Spleen (tissue), 11 donors: ENCODE data around the gene PTRH2. TPM values are rescaled to one million over a fixed set of nuclear protein-coding genes. Genes with fewer than 3 reads are reported as not detected.

Experiments
- DNase-seq: peaks from one replicate; pipeline ENCODE4 v3.0.0-alpha.2; 2020
- H3K27ac ChIP-seq, 8 donors: fragments of 200-600 bp; sonication (generic) in 7 of 8; 1 replicate in 4 of 8; 2 replicates in 4 of 8; pipeline versions ENCODE4 v1.5.0 to v1.8.0; 2016 to 2021; ENCODE audit warnings: inconsistent platforms in 4 of 8, mild to moderate bottlenecking in 4 of 8, moderate library complexity in 1 of 8
- H3K27me3 ChIP-seq, 7 donors: fragments of 200-600 bp; sonication (generic) in 6 of 7; replicated peaks in 1 of 7; 1 replicate in 4 of 7; 2 replicates in 3 of 7; pipeline versions ENCODE4 v1.5.0 to v1.8.0; 2016 to 2021; ENCODE audit warnings: inconsistent platforms in 3 of 7, mild to moderate bottlenecking in 1 of 7
- H3K36me3 ChIP-seq, 6 donors: fragments of 200-600 bp; sonication (generic) in 5 of 6; 1 replicate in 4 of 6; 2 replicates in 2 of 6; pipeline versions ENCODE4 v1.5.0 to v1.8.0; 2016 to 2021; ENCODE audit warnings: inconsistent platforms in 2 of 6
- H3K4me1 ChIP-seq, 6 donors: fragments of 200-600 bp; sonication (generic) in 5 of 6; 1 replicate in 3 of 6; 2 replicates in 3 of 6; pipeline versions ENCODE4 v1.5.0 to v1.8.0; 2016 to 2021; ENCODE audit warnings: inconsistent platforms in 3 of 6
- H3K4me3 ChIP-seq, 8 donors: fragments of 200-600 bp; sonication (generic) in 7 of 8; 1 replicate in 4 of 8; 2 replicates in 4 of 8; pipeline versions ENCODE4 v1.5.0 to v1.8.0; 2016 to 2021; ENCODE audit warnings: inconsistent platforms in 4 of 8, mild to moderate bottlenecking in 4 of 8, moderate library complexity in 2 of 8
- H3K9me3 ChIP-seq, 8 donors: fragments of 200-600 bp; sonication (generic) in 7 of 8; 1 replicate in 4 of 8; 2 replicates in 4 of 8; pipeline versions ENCODE4 v1.5.0 to v1.8.0; 2016 to 2021; ENCODE audit warnings: inconsistent platforms in 4 of 8
- CTCF ChIP-seq, 11 experiments: fragments of 200-600 bp in 7 of 11; fragments of 450-650 bp in 4 of 11; sonication (generic) in 4 of 11; IDR thresholded peaks in 8 of 11; conservative IDR thresholded peaks in 3 of 11; 1 replicate in 7 of 11; 2 replicates in 4 of 11; pipeline versions ENCODE4 v1.4.0 to v1.8.0; 2016 to 2021; ENCODE audit warnings: antibody characterized with exemption in 11 of 11, inconsistent platforms in 4 of 11, mild to moderate bottlenecking in 1 of 11
- POLR2A ChIP-seq, 3 donors: fragments of 450-650 bp; IDR thresholded peaks; one replicate each; pipeline ENCODE4 v1.5.1; 2017; ENCODE audit warnings: antibody characterized with exemption in 3 of 3, mild to moderate bottlenecking in 1 of 3
- POLR2AphosphoS5 ChIP-seq, 3 donors: sonication (generic); formaldehyde crosslinking; IDR thresholded peaks; one replicate each; pipeline ENCODE4 v1.5.1; 2017; ENCODE audit warnings: antibody characterized with exemption in 3 of 3
- WGBS, 5 donors: extraction: QIAGEN DNeasy Blood & Tissue Kit in 3 of 5; methylation state at CpG; one replicate each; pipeline versions ENCODE4 v1.1.5 to v1.1.7; 2013 to 2018; 5-methylcytosine and 5-hydroxymethylcytosine counted together
- intact Hi-C: fragments of 100-400 bp; cut with DNase I; formaldehyde crosslinking; loops from one replicate; pipeline ENCODE4 v1.15.0; 2023; ENCODE audit warnings: low total_unique reads
- polyA plus RNA-seq, 3 donors: library from polyadenylated mRNA; stranded (reverse); fragments of 200-250 nt; gene quantifications; one replicate each; pipeline ENCODE4 v1.2.1, GENCODE V29; 2013
- total RNA-seq, 7 donors: library from RNA; depleted of rRNA in 3 of 7; stranded (reverse); fragments of >200 nt in 3 of 7; fragmentation: NEBNext Ultra II Directional in 4 of 7; extraction: Animal tissue kit (Norgen Biotek cat#: 25700) in 4 of 7; gene quantifications; one replicate each; pipeline versions ENCODE4 v1.1.0 to v1.2.1, GENCODE V29; 2016 to 2021
- donor health status: healthy with polysubstance abuse.
- donor health status: DM: no; HTN: no; CAD: no; lungs with moderate emphysema.
- donor health status: DM: no; HTN: no; CAD: no.
- donor health status: Bipolar disorder and iron deficiency.
- donor health status: healthy.
- donor health status: DM: no; HTN: no; CAD: no.
- donor health status: DM: yes; HTN: yes; CAD: no.

Gene PTRH2
- total and polyA plus RNA-seq, 10 donors: 14.4 to 30.9 (median 21.8) TPM

- TF ChIP-seq POLR2A (IDR thresholded peaks at IDR 0.05): no peak
- H3K27ac ChIP-seq: peak overlapping the region in 1 of 8 donors; percentile 9
- no peaks in the 10 kb centered on the region for H3K9me3 ChIP-seq
- intact Hi-C loops: no loop called here
- no peak for DNase-seq
- 79 to 91% (median 86%) methylated on average over 2 of the region's 2 CpGs for WGBS, 5 donors
- no peaks in the 10 kb centered on the region for H3K27me3 ChIP-seq
- peaks cover 5 to 100% (median 89%) of the 10 kb centered on the region in 6 donors for H3K36me3 ChIP-seq
- H3K4me1 ChIP-seq: peaks cover 0 to 21% (median 0%) of the 10 kb centered on the region in 6 donors
- no peak overlapping the region for H3K4me3 ChIP-seq
These were observed 18.7 kb downstream of the PTRH2 start for GRCh38 chr17:59688496-59688895.

DNA sequence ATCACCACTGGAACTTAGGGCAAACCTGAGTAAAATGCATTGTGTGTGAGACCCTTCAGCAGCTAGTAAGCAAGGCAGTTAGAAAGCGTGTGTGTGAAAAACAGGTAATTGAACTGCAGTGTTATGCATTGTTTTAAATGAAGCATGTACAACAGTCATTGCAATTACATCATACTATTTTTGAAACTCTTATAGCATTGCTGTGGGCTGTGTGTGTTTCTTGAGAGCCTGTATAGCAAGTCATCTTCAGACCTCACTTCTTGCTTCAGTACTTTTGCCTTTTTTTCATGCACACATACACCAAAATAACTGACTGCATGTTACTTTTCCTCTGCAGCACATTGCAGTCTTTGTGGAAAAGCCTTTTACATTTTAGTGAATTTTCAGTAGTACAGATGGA, 19.2 kb downstream of the PTRH2 start:
- H3K27ac ChIP-seq: peak overlapping the region in 1 of 8 donors; percentile 9
- H3K27me3 ChIP-seq: no peaks in the 10 kb centered on the region
- no peak overlapping the region for H3K4me3 ChIP-seq
- H3K36me3 ChIP-seq: peaks cover 8 to 100% (median 90%) of the 10 kb centered on the region in 6 donors
- 80 to 97% (median 89%) methylated on average over 1 of the region's 1 CpG for WGBS, 5 donors
- DNase-seq: no peak
- H3K9me3 ChIP-seq: no peaks in the 10 kb centered on the region
- TF ChIP-seq POLR2A (IDR thresholded peaks at IDR 0.05): no peak
- no peak for TF ChIP-seq CTCF (IDR thresholded peaks at IDR 0.05 in 8 of 11, conservative IDR thresholded peaks at IDR 0.05 in 3 of 11)
- no peak for TF ChIP-seq POLR2AphosphoS5 (IDR thresholded peaks at IDR 0.05)
- intact Hi-C loops: no loop called here
- H3K4me1 ChIP-seq: peaks cover 0 to 21% (median 0%) of the 10 kb centered on the region in 6 donors

GRCh38 chr17:59684967-59685366, 22.3 kb downstream of the PTRH2 start:
- H3K27ac ChIP-seq: no peak overlapping the region
- H3K9me3 ChIP-seq: no peaks in the 10 kb centered on the region
- peaks cover 13 to 100% (median 90%) of the 10 kb centered on the region in 6 donors for H3K36me3 ChIP-seq
- DNase-seq: no peak
- TF ChIP-seq CTCF (IDR thresholded peaks at IDR 0.05 in 8 of 11, conservative IDR thresholded peaks at IDR 0.05 in 3 of 11) (no peak), POLR2AphosphoS5 (IDR thresholded peaks at IDR 0.05) (no peak), POLR2A (IDR thresholded peaks at IDR 0.05) (no peak)
- H3K4me3 ChIP-seq: no peak overlapping the region
- WGBS, 5 donors: 91 to 96% (median 92%) methylated on average over 6 of the region's 6 CpGs
- H3K27me3 ChIP-seq: no peaks in the 10 kb centered on the region
- H3K4me1 ChIP-seq: peaks cover 0 to 21% (median 0%) of the 10 kb centered on the region in 6 donors
- intact Hi-C loops: no loop called here

DNA sequence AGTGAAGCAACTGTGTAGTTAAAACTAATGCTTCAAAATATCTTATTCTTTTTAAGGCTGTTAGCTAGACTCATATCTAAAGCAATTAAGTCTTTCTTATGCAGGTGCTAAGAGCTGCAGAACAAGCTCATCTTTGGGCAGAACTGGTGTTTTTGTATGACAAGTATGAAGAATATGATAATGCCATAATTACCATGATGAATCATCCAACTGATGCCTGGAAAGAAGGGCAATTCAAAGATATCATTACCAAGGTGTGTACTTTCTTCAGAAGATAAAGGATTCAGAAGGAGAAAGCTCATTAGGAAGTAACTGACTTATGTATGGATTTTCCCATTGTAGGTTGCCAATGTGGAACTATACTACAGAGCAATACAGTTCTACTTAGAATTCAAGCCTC, 23.9 kb downstream of the PTRH2 start:
- intact Hi-C loops: no loop called here
- TF ChIP-seq CTCF (IDR thresholded peaks at IDR 0.05 in 8 of 11, conservative IDR thresholded peaks at IDR 0.05 in 3 of 11): no peak
- TF ChIP-seq POLR2AphosphoS5 (IDR thresholded peaks at IDR 0.05): no peak
- no peak for TF ChIP-seq POLR2A (IDR thresholded peaks at IDR 0.05)

DNA sequence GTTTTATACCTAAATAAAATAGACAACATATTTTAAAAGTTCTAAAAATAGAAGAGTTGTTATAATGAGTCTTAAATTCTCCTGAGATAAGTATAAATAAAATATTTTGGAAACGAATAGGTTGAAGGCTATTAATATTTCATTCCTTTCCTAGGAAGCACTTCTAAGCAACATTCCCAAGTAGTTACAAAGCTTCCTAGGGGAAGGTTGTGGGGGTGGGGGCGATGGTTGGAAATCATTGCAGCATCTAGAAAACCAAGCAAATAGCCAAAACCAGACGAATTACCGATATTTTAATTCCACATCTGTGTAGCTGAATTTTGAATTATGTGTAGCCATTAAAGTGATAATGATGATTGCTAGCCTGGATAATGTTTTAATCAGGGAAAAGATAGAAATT, 26.9 kb downstream of the PTRH2 start:
- TF ChIP-seq POLR2A (IDR thresholded peaks at IDR 0.05): no peak

More for the DNA sequence above, 23.9 kb downstream of the PTRH2 start:
- DNase-seq: no peak
- Histone ChIP-seq H3K27me3 (no peaks in the 10 kb centered on the region), H3K4me1 (peaks cover 0 to 13% (median 0%) of the 10 kb centered on the region in 6 donors), H3K9me3 (no peaks in the 10 kb centered on the region), H3K4me3 (no peak overlapping the region), H3K27ac (no peak overlapping the region), H3K36me3 (peaks cover 16 to 100% (median 98%) of the 10 kb centered on the region in 6 donors)

More for the DNA sequence above, 26.9 kb downstream of the PTRH2 start:
- no peak overlapping the region for H3K4me3 ChIP-seq
- no peaks in the 10 kb centered on the region for H3K9me3 ChIP-seq
- peaks cover 14 to 100% (median 99%) of the 10 kb centered on the region in 6 donors for H3K36me3 ChIP-seq
- H3K27me3 ChIP-seq: no peaks in the 10 kb centered on the region
- H3K4me1 ChIP-seq: peaks cover 0 to 15% (median 4%) of the 10 kb centered on the region in 6 donors
- DNase-seq: no peak
- intact Hi-C loops: no loop called here
- H3K27ac ChIP-seq: no peak overlapping the region
- WGBS, 5 donors: 87 to 92% (median 92%) methylated on average over 4 of the region's 4 CpGs
